Smooth muscle cell (in vitro differentiated cells): ENCODE data around the gene CNIH3. TPM values are rescaled to one million over a fixed set of nuclear protein-coding genes. Genes with fewer than 3 reads are reported as not detected.
A peak's percentile ranks its signal among the peaks of the same experiment; 100 is the strongest.

Source experiments
- DNase-seq: peaks from one replicate; lab custom pipeline; 2025; ENCODE audit not compliant: unreplicated experiment; lab: John Stamatoyannopoulos, UW
- H2AFZ ChIP-seq: fragments of 200-600 bp; sonication (generic); 2 replicates; pipeline ENCODE4 v1.6.0; 2016; ENCODE audit warnings: antibody characterized with exemption, low read depth, mild to moderate bottlenecking
- H3F3A ChIP-seq: fragments of 200-600 bp; sonication (generic); 2 replicates; pipeline ENCODE4 v1.6.0; 2017; ENCODE audit warnings: antibody characterized with exemption, low read depth
- H3K27ac ChIP-seq: fragments of 200-600 bp; sonication (generic); 2 replicates; pipeline ENCODE4 v1.5.1; 2016; ENCODE audit warnings: low read depth, mild to moderate bottlenecking
- H3K27me3 ChIP-seq: fragments of 200-600 bp; sonication (generic); 2 replicates; pipeline ENCODE4 v1.6.1; 2016; ENCODE audit warnings: low read depth, mild to moderate bottlenecking
- H3K36me3 ChIP-seq: fragments of 200-600 bp; sonication (generic); 2 replicates; pipeline ENCODE4 v1.5.1; 2016; ENCODE audit warnings: low read depth
- H3K4me1 ChIP-seq: fragments of 200-600 bp; sonication (generic); 2 replicates; pipeline ENCODE4 v1.5.1; 2016; ENCODE audit warnings: low read depth
- H3K4me2 ChIP-seq: fragments of 200-600 bp; sonication (generic); 2 replicates; pipeline ENCODE4 v1.6.0; 2016; ENCODE audit warnings: mild to moderate bottlenecking
- H3K4me3 ChIP-seq: fragments of 200-600 bp; sonication (generic); 2 replicates; pipeline ENCODE4 v1.5.1; 2016; ENCODE audit warnings: mild to moderate bottlenecking
- H3K79me2 ChIP-seq: fragments of 200-600 bp; sonication (generic); 2 replicates; pipeline ENCODE4 v1.6.0; 2016; ENCODE audit warnings: low read depth, mild to moderate bottlenecking
- H3K9ac ChIP-seq: fragments of 200-600 bp; sonication (generic); 2 replicates; pipeline ENCODE4 v1.6.0; 2016; ENCODE audit warnings: low read depth
- H3K9me3 ChIP-seq: fragments of 200-600 bp; sonication (generic); replicated peaks from 2 replicates; pipeline ENCODE4 v1.5.1; 2016; ENCODE audit warnings: low read depth
- H4K20me1 ChIP-seq: fragments of 200-600 bp; sonication (generic); 2 replicates; pipeline ENCODE4 v1.6.0; 2016; ENCODE audit warnings: low read depth
- CTCF ChIP-seq: fragments of 200-600 bp; sonication (generic); IDR thresholded peaks from 2 replicates; pipeline ENCODE4 v1.5.1; 2017; ENCODE audit warnings: borderline replicate concordance, mild to moderate bottlenecking, antibody characterized with exemption; ENCODE audit not compliant: insufficient read depth, poor library complexity, severe bottlenecking
- WGBS: methylation state at CpG from one replicate; pipeline ENCODE4 v1.1.7; 2016; ENCODE audit warnings: low lambda C conversion rate; 5-methylcytosine and 5-hydroxymethylcytosine counted together
- polyA plus RNA-seq: library from polyadenylated mRNA; unstranded; fragments of >200 nt; fragmentation: Nextera tagmentation; extraction: Ambion mirVana; gene quantifications from 2 replicates; pipeline ENCODE4 v1.2.1, GENCODE V29; 2016
- total RNA-seq: library from RNA; depleted of rRNA; stranded (reverse); fragments of >200 nt; gene quantifications from 2 replicates; pipeline ENCODE4 v1.2.3, GENCODE V29; 2014

The CNIH3 gene
- total and polyA plus RNA-seq, 2 experiments from 2014 or later = 6.6 to 8.0 TPM

DNA sequence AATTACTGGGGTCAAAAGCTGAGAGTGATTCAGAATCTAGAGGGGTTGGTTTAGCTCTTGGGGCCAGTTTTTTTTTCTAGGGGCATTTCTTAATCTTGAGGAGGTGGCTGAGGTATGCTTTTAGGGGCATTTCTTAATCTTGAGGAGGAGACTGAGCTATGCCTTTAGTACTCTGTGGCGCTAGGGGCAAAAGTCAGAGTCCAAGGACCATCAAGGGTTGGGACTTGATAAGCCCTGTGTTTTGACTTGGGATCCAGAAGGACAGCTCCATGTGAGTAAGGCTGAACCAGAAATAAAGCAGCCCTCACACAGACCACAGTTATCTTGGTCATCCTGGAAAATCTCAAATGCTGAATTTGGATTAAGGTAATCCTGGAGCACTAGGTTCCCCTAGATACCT, 3.9 kb upstream of the CNIH3 start:
- no peak overlapping the region for H3K4me3 ChIP-seq
- no peaks in the 10 kb centered on the region for H3F3A ChIP-seq
- WGBS = 87% methylated on average over 1 of the region's 1 CpG
- H4K20me1 ChIP-seq = no peaks in the 10 kb centered on the region
- no peak overlapping the region for H2AFZ ChIP-seq
- H3K9ac ChIP-seq = no peak overlapping the region
- no peak overlapping the region for H3K27ac ChIP-seq
- H3K79me2 ChIP-seq = no peaks in the 10 kb centered on the region
- no peak for TF ChIP-seq CTCF
- H3K36me3 ChIP-seq = no peaks in the 10 kb centered on the region
- H3K4me2 ChIP-seq = no peak overlapping the region
- H3K27me3 ChIP-seq = peaks cover 29% of the 10 kb centered on the region
- H3K4me1 ChIP-seq = peaks cover 7% of the 10 kb centered on the region
- DNase-seq = no peak
- no peaks in the 10 kb centered on the region for H3K9me3 ChIP-seq

DNA sequence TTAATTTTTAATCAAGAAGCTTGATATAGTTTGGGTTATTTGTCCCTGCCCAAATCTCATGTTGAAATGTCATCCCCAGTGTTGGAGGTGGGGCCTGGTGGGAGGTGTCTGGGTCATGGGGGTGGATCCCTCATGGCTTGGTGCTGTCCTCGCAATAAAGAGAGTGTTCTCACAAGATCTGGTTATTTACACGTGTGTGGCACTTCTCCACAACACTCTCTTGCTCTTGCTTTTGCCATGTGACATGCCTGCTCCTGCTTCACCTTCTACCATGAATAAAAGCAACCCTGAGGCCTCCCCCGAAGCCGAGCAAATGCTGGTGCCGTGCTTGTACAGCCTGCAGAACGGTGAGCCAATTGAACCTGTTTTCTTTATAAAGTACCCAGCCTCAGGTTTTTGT, 2.6 kb upstream of the CNIH3 start:
- no peak for DNase-seq
- Histone ChIP-seq H3K27ac (no peak overlapping the region), H3K4me2 (no peak overlapping the region), H3F3A (no peaks in the 10 kb centered on the region), H3K4me3 (no peak overlapping the region), H2AFZ (no peak overlapping the region), H3K36me3 (no peaks in the 10 kb centered on the region), H3K9ac (no peak overlapping the region), H3K4me1 (peaks cover 9% of the 10 kb centered on the region), H3K9me3 (no peaks in the 10 kb centered on the region), H4K20me1 (no peaks in the 10 kb centered on the region), H3K79me2 (peaks cover 2% of the 10 kb centered on the region), H3K27me3 (peaks cover 42% of the 10 kb centered on the region)
- no peak for TF ChIP-seq CTCF
- whole genome bisulfite sequencing = 90% methylated on average over 6 of the region's 6 CpGs

GRCh38 chr1:224616756-224617409, 766 bp downstream of the CNIH3 start:
- H3K79me2 ChIP-seq = peaks cover 2% of the 10 kb centered on the region
- no peak for TF ChIP-seq CTCF
- H3F3A ChIP-seq = no peaks in the 10 kb centered on the region
- no peak for DNase-seq
- H4K20me1 ChIP-seq = no peaks in the 10 kb centered on the region
- H3K9me3 ChIP-seq = no peaks in the 10 kb centered on the region
- H3K36me3 ChIP-seq = no peaks in the 10 kb centered on the region
- peaks cover 60% of the 10 kb centered on the region for H3K27me3 ChIP-seq
- peaks cover 9% of the 10 kb centered on the region for H3K4me1 ChIP-seq
- H3K9ac ChIP-seq = no peak overlapping the region
- peak overlapping the region; percentile 58 for H3K4me3 ChIP-seq
- peak overlapping the region; percentile 92 for H3K4me2 ChIP-seq
- H3K27ac ChIP-seq = no peak overlapping the region
- WGBS = 3% methylated on average over 52 of the region's 52 CpGs
- H2AFZ ChIP-seq = peak overlapping the region; percentile 39
